Retinal pigment epithelial cell (primary cell): ENCODE data around the gene MBD5.

Source experiments
- DNase-seq: peaks from one replicate; pipeline ENCODE4 v3.0.0-alpha.2; 2010; ENCODE audit warnings: low read depth
- H3K4me3 ChIP-seq: 2 replicates; pipeline ENCODE4 v1.5.1; 2011; ENCODE audit warnings: mild to moderate bottlenecking, low read length, control low read depth, moderate library complexity
- CTCF ChIP-seq: conservative IDR thresholded peaks from 2 replicates; pipeline ENCODE4 v1.5.1; 2011; ENCODE audit warnings: low read depth, low read length, control low read depth, inconsistent platforms

Gene MBD5

GRCh38 chr2:148515976-148516375 lies 495.1 kb downstream of the MBD5 start:
- no peak for DNase-seq
- no peak overlapping the region for H3K4me3 ChIP-seq
- TF ChIP-seq CTCF = no peak

GRCh38 chr2:148517296-148517695 lies 496.4 kb downstream of the MBD5 start:
- no peak for DNase-seq
- no peak for TF ChIP-seq CTCF
- no peak overlapping the region for H3K4me3 ChIP-seq

- no peak for TF ChIP-seq CTCF
- H3K4me3 ChIP-seq = no peak overlapping the region
- no peak for DNase-seq
These were observed 496.9 kb downstream of the MBD5 start for GRCh38 chr2:148517822-148518221.

DNA sequence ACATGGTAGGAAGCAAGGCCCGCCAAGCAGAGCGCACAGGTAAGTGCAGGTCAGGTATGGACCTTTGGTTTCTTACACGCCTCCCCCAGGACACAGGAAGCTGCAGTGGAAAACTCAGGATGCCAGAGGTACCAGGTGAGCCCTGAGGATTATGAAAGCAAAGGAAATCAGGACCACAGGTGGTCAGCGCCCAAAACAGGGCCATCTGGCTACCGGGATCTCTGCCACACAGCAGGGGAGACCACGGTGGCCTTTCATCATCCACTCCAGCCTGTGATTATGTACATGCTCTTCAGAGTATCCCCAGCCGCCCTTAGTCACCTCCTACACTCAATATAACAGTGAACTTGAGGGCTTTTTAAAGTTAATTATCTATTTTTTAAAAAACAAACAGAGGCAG lies 498.1 kb downstream of the MBD5 start:
- no peak for TF ChIP-seq CTCF
- no peak for DNase-seq
- H3K4me3 ChIP-seq = no peak overlapping the region

GRCh38 chr2:148521181-148521580 lies 500.3 kb downstream of the MBD5 start:
- TF ChIP-seq CTCF = no peak
- H3K4me3 ChIP-seq = no peak overlapping the region
- no peak for DNase-seq

DNA sequence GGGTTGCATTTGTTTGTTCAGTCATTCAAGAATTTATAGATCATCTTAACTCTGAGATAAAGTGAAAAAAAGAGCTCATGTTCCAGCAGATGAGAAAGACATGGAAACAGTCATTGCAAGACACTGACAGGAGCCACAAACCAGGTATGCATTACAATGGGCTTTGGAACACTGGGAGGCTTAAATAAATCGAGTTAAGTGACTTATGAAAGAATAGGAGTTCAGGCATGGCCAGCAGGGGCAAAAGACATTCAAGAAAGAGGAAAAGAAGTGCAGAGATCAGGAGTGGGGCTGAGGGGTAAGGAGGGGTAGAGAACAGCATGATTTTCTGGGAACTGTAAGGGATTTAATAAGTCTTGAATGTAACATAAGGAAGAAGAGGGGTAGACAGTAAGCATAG lies 502.4 kb downstream of the MBD5 start:
- DNase-seq = no peak
- no peak for TF ChIP-seq CTCF
- no peak overlapping the region for H3K4me3 ChIP-seq

DNA sequence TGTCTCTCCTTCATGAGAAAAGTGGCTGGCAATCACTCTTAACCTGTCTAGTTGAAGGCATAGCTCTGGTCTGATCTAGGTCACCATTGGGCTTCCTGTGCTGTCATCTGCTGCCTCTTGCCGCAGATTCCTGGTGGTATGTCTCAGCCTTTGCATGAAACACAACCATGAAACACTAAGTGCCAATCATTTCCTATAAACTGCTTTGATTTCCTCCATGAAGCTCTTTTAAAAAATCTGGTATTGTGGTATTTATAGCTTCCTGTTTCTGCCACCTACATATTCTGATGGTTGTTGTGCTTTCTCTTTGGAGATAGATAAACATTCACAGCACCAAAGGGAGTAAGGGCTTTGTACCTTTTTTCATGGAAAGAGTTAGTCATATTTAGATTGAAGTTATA lies 503.6 kb downstream of the MBD5 start:
- DNase-seq = no peak
- TF ChIP-seq CTCF = no peak
- H3K4me3 ChIP-seq = no peak overlapping the region
